Ovary (tissue), 3 donors: ENCODE measurements around the gene DPEP3.

Experiments used
- CTCF ChIP-seq, 3 donors: fragments of 450-650 bp in 2 of 3; fragments of 200-600 bp in 1 of 3; IDR thresholded peaks; one replicate each; pipeline versions ENCODE4 v1.5.1 to v1.8.0; 2016 to 2022; ENCODE audit warnings: antibody characterized with exemption in 3 of 3, mild to moderate bottlenecking in 1 of 3
- EP300 ChIP-seq: sonication (generic); formaldehyde crosslinking; IDR thresholded peaks from one replicate; pipeline ENCODE4 v1.6.1; 2017; ENCODE audit warnings: antibody characterized with exemption
- POLR2A ChIP-seq: fragments of 450-650 bp; IDR thresholded peaks from one replicate; pipeline ENCODE4 v1.6.1; 2017; ENCODE audit warnings: antibody characterized with exemption, mild to moderate bottlenecking, moderate library complexity
- donor health status: DM: no; HTN: no; CAD: no.

- TF ChIP-seq CTCF (IDR thresholded peaks at IDR 0.05) = no peak
- no peak for TF ChIP-seq EP300
- no peak for TF ChIP-seq POLR2A
These were observed 28.8 kb downstream of the DPEP3 start for GRCh38 chr16:67951485-67951884.
